CD4-positive, alpha-beta T cell treated with Interleukin-4 for 4 hours (primary cell): ENCODE measurements around the gene LPCAT1.
"Not testable (repeated sequence)": the region's sequence is repeated elsewhere in the genome, so short reads cannot be mapped to it uniquely, and the experiment has no call there.

Source experiments
- DNase-seq: peaks from one replicate; pipeline ENCODE4 v3.0.0-alpha.2; 2020

The LPCAT1 gene

DNA sequence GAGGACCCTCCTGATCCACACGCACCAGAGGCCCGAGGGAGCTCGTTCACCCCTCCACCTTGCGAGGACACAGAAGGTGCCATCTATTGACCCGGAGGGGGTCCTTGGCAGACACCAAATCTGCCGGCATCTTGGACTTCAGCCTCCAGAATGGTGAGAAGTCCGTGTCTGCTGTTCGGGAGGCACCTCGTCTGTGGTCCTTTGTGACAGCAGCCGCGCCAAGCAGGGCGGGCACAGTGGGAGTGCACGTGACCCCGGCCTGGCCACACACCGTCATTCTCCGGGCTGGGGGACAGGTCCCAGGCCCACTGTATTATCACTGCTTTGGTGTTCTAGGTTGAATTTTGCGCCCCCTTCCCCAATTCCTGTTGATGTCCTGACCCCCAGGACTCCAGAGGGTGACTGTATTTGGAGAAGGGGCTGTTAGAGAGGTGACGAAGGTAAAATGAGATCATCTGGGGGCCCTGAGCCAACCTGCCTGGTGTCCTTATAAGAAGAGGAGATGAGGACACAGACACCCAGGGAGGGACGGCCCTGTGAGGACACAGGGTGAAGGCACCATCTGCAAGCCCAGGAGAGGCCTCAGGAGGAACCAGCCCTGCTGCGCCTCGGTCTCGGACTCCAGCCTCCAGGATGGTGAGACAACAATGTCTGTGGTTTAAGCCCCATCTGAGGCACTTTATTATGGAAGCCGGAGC is 15.7 kb downstream of the LPCAT1 start:
- DNase-seq, result no peak

DNA sequence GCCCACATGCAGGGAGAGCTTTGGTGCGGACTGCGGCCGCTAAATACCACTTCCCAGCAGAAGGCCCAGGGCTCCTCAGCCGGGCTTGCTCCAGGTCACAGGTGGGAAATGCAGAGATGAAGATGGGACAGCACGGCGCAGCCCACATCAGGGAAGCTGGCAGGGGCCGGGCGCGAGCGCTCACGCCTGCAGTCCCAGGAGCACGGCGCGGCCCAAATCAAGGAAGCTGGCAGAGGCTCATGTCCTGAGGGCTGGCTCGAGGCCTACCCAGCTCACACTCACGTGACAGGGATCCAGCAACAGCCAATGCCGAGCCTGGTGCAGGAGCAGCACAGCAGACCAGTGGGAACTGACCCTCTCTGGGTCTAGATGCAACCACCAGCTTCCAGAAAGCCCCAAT is 16.3 kb downstream of the LPCAT1 start:
- DNase-seq, result no peak

DNA sequence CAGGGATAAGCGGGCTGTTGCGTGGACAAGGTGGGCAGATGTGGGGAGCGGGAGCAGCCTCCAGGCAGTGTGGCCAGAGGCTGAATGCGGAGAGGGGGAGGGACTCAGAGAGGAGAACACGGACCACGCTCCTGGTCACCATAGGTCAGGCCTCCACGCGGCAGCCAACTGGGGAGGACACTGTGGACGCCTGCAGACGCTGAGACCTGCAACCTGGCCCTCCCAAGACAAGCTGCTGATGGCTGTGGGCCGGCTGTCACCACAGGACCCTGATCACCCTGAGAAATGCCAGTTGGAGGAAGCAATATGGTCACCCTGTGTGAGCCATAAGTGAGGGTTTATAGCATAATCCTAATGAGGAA is 16.8 kb downstream of the LPCAT1 start:
- no peak for DNase-seq

DNA sequence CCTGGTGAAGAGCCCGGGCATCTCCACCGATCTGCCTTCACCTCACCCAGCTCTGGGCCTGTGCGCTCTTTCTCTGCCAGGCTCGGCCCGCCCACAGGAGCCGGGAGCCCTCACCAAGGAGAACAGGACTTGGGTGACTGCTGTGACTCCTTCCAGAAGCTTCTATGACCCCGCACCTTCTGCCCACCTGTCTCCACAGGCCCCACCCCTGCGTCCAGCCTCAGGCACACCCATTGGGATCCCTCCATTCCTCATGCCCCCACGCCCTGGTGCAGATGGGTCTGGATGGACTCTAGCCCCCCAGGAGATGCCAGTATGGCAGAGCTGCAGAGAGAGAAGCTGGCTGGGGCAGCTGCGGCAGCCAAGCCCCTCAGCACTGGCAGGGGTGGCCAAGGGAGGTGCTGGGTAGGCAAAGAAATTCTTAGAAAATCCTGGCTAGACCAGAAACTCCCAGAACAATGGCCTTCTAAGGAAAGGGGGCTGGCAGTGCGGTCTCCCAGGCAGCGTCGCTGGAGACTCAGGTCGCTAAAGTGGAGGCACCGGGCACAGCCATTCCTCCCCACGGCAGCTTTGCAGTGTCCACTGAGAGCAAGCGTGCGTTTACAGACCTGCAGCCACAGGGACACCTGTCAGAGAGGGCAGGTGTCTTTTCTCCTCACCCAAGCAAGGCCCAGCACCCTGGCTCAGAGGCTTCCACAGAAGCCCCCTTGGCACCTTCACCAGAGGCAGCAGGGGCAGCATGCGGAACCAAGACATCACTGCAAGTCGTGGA is 17.3 kb downstream of the LPCAT1 start:
- no peak for DNase-seq

DNA sequence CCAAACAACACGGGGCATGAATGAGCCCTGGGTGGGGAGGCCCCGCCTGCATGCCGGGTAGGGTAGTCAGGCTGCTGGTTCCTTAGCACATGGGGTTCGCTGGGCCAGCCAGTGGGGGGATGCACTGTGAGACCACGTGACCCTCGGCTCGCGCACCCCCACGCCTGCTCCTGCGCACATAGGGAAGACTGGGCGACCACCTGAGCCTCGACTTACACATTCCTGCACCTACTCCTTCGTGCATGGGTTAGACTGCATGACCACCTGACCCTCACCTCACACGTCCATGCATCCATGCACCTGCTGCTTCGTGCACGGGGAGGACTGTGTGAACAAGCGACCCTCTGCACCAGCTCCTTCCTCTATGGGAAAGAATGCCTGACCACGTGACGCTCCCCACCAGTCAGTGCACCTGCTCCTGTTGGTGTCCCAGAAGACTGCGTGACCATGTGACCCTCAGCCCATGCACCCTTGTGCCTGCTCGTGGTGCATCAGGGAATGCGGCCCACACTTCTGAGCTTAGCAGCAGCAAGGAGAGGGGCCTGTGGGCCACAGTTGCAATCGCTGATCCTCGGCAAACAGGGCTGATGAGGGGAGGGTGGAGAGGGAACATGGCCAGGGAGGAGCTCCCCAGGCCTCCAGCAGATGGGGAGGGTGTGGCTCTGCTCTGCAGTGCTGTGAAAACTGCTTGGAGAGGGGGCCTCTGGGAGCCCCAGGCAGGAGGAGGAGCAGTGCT is 18.1 kb downstream of the LPCAT1 start:
- DNase-seq, result no peak

DNA sequence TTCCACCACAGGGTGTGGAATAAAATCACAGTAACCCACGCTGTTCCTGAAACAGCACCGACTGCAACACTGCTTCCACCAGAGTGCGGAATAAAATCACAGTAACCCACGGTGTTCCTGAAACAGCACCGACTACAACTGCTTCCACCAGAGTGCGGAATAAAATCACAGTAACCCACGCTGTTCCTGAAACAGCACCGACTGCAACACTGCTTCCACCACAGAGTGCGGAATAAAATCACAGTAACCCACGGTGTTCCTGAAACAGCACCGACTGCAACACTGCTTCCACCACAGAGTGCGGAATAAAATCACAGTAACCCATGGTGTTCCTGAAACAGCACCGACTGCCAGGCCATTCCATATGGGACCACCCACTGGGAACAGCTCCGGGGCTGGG is 18.7 kb downstream of the LPCAT1 start:
- not testable (repeated sequence) for DNase-seq

DNA sequence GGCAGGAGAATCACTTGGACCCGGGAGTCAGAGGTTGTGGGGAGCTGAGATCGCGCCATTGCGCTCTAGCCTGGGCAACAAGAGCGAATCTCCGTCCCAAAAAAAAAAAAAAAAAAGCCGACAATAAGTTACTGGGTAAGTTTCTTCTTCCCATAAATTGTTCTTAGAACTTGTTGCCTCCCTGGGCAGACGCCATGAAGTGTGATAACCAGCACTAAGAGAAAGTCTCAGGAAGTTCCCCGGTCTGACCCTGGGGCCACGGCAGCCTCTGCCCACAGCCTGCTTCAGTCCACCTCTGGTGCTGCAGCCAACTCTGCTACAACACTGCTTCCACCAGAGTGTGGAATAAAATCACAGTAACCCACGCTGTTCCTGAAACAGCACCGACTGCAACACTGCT is 19.1 kb downstream of the LPCAT1 start:
- no peak for DNase-seq

DNA sequence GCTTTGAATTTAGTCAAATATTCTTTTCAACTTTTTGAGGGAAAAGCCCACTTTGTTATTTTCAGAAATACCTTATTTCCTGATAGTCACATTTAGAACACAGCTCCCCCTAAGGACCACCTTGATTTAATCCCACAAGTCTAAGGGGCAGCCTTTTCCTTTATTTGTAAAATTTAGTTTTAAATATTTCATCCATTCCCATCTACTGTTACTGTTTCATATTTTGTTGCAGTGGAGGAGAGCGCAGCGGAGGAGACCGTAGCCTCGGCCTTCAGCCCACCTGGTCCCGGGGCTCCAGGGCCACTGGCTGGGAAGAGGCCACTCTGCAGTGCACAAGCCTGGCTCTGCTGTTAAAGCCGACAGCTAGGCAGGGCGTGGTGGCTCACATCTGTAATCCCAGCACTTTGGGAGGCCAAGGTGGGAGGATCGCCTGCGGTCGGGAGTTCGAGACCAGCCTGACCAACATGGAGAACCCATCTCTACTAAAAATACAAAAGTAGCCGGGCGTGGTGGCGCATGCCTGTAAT is 19.6 kb downstream of the LPCAT1 start:
- no peak for DNase-seq

DNA sequence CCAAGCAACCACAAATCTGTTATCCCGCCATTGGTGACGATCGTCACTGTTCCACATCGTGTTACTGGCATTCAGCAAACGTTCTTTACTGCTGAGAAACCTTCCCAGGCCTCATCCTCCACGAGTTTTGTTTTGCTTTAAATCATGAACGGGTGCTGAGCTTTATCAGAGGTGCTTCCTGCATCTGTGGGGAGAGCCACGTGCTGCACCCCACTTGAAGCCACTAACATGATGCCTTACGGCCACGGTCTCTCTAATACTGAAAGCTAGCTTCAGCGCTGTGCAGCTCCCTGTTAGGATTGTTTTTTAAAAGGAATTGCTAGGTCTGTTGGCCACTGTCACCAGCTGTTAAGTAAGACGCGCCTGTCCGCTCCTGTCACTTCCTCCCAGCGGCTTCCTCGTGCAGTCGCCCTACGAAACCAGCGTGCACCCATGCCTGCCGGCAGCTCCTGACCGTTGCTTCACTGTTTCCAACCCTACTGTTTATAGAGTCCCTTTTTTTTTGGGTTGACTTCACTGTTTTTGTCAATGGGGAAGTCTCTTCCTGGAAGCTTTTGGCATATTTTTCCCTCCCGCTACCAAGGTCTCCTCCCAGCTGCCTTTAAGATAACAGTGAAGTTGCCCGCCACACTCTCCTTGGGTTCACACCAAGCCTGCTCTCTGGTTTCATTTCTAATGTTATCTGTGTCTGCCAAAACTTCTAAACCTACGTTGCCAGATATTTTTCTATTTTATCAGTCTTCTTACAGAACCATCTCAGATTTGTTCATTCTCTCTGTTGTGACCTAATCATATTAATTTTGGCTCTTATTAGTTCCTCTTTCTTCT is 20.3 kb downstream of the LPCAT1 start:
- DNase-seq, result no peak

DNA sequence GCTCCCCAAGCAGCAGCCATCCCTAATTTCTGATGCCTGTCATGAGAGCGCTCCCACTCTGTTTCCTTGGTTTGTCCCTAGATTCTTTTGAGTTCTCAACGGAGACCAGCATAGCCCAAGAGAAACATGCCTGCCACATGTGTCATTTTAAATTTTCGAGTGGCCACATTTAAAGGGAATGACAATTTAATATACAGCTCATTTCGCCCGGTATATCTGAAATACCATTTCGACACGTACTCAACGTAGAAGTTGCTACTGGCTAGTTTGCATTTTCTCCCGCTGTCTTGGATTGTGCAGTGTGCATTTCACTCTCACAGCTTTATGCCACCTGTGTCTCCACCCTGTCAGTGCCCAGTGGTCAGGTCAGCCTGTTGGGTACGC is 21.0 kb downstream of the LPCAT1 start:
- no peak for DNase-seq

DNA sequence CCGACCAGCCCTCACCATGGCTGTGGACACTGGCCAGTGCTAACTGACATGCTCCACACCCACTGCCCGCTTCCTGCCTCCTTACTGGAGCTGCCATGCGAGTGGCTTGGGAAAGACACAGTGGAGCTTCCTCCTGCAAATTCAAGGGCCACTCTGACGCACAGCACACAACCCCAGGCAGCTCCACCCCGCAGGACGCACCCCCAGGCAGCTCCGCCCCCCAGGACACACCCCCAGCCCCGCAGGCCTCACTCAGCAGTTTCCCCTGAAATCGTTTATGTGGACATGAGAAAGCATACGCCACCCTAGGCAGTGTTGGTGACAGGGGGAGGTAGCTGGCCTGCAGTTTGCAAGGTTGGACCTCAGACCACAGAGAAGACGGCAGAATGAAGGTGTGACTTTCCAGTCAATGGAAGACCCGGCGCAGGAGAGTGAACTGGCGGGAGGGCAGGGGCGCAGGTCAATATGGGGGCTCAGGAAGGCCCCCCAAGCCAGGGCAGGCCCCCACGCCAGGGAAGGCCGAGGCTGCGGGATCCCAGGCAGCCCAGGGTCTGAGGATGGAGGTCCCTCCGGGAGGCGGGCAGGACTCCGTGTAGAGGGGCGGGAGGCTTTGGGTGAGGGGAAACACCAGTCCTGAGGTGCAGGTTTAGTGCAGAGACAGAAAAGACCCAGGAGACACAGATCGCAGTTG is 21.6 kb downstream of the LPCAT1 start:
- peak; percentile 33 for DNase-seq

DNA sequence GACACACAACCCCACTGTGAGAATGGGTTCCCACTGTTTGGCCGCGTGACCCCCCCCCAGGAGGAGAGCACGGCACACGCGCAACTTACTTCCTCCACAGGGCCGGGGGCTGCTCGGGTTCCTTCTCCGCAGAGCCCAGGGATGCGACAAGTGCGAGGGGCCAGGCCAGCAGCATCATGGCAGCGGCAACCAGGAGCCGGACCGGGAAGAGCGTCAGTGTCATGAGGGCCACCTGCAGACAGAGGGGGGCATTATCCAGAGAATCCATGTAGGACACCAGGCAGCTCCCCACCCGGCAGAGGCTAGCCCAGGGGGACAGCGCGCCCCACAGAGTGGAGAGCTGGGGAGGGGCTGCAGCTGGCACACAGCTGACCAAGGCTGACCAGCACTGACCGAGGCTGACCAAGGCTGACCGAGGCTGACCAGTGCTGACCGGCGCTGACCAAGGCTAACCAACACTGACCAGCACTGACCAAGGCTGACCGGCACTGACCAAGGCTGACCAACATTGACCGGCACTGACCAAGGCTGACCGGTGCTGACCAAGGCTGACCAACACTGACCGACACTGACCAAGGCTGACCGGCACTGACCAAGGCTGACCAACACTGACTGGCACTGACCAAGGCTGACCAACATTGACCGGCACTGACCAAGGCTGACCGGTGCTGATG is 22.3 kb downstream of the LPCAT1 start:
- DNase-seq, result no peak

DNA sequence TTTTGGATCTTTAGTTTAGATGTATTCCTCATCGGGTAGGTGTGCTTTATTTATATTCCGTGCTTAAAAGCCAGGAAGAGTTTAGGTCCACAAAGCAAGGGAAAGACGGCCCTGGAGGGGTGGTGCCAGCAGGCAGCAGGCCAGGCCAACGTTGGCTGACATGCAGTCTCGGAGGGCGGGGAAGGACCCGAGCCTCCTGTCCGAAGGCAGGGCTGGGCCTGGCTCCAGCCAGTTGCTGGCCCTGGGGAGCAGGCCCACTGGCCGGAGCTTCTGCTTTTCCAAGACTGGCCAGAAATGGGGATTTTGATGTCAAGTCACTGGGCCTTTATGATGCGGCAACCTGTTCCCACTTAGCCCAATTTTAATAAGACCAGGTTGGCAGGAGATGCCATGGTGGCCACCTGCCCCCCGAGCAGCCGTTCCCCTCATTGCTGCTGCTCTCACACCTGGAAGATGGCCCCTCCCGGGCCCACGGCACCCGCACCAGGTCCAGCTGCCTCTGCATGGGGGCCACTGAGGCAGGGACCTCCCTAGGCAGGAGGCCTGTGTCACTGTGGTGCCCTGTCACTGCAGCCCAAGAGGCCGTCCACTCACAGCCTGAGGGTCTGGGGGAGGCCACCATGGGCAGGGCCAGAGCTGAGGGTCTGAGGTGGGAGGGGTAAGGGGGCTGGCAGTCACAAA is 23.2 kb downstream of the LPCAT1 start:
- DNase-seq, result no peak

DNA sequence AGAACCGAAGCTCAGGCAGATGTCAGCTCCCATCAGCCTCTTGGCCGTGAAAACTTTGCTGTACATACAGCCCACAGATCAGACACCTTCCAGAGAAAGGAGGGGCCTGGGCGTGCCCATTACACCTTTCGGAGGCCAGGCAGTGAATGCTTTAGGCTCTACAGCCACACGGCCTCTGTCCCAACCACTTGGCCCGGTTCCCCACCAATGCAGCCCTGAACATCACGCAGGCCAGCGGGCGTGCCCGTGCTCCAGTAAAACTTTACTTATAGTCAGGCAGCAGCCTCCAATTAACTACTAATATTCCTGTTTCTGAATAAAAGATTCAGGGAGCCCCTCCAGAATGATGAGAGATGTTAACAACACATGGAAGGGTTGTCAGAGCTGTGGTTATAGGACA is 23.9 kb downstream of the LPCAT1 start:
- no peak for DNase-seq

DNA sequence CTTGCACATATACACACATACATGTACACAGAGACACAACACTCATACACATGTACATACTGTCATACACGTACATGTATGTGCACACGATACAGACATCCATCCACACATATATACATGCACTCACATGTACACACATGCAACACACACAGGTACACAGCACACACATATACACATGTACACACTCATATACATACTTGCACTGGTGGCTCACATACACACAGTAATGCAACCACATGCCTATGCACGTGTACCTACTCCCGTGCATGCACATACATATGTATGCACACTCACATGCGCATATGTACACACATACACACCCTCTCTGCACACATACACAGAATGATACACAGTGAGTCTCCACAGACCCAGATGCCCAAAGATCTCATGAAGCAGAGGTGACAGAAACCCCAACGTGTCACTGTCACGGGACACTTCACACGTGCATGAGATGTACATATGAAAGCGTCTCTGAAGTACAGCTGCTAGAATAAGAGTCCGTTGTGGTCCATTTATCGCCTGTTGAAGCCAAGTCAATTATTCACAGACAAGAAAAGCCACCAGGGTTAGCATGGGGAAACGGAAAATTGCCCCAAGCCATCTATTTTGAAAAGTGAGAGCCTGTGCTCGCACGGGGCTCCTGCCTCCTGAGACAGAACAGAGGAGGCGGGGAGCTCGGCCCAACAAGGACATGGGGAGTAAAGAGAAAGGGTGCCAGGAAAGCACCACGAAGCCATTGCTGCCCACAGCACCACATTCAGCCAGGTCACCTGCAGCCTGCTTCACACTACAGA is 24.9 kb downstream of the LPCAT1 start:
- no peak for DNase-seq

DNA sequence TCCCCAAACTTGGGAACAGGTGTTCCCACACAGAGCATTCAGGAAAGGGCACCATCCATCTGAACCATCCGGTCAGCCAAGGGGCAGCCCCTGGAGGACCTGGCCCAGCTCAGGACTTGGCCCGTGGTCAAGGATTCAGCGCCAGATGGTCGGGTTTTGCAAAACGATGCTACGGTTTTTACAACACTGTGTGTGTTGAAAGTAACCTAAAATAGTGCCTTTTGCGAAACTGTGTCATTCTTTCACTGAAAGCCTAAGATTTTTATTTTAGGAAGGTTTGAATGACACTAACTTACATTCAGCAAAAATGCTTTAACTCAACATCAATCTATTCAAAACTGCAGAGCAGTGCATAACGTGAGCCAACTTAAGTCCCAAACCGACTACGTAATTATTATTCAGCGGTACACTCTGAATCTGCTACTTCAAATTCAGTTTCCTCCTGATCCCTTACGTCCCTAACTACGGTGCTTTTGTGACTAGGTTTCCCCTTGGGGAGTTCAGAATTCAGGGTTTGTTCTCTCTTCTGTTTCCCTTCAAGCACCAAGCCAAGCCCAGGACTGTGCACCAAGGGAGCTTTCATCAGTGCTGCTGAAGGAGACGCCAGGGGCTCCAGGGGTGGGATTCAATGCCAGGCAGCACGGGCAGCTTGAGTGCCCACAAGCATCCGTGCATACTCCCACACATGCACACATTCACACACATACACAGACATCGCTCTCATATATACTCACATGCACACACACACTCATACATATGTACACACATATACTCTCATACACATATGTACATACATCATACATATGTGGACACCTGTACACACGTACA is 25.8 kb downstream of the LPCAT1 start:
- DNase-seq, result no peak

DNA sequence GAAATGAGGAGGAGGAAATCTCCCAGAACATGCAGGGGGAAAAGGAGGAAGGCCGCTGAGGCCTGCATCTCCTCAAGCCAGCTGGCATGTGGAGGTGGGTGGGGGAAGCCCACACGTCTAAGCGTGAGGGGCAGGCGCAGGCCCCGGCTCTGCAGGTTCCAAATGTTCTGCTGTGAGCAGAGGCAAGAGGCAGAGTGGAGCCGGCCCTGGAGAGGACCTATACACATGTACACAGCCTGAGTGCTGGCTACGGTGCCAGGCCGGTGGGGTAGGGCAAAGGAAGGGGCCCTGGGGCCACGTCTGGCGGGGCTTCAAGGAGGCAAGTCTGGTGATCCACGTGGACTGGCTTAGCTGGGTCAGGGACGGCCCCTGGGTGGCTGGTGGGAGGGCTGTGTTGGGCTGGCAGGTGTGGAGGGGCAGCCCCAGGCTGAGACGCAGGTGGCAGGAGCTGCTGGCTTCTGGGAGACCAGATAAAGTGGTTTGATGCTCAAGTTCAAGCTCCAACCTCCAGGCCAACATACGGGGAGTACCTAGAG is 26.4 kb downstream of the LPCAT1 start:
- DNase-seq, result no peak

DNA sequence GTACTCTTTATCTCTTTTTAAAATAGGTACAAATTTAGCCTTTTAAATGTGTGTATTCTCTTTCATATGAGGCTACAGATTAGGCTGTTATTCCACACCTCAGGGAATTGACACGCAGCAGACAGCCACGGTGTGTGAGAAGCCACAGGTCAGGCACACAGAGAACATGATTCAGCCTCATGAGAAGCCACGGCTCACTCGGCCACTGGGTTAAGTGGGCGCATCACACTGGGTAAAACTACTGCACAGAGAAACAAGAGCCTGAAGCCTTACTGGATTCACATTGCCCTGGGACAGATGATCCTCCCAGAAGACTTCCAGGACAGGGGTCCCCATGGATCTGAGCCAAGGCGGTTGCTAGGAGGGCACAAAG is 28.2 kb downstream of the LPCAT1 start:
- no peak for DNase-seq
